Breast epithelium (tissue), 4 donors: Measurements from ENCODE around the gene IL1RAPL2. TPM values are rescaled to one million over a fixed set of nuclear protein-coding genes. Genes with fewer than 3 reads are reported as not detected.
"Not testable (repeated sequence)": the region's sequence is repeated elsewhere in the genome, so short reads cannot be mapped to it uniquely, and the experiment has no call there.

ENCODE experiments used
- DNase-seq, 2 donors: peaks; one replicate each; pipeline ENCODE4 v3.0.0-alpha.2; 2019; ENCODE audit warnings: low spot score in 2 of 2
- H3K27ac ChIP-seq, 2 donors: fragments of 200-600 bp; sonication (generic) in 1 of 2; one replicate each; pipeline ENCODE4 v1.5.1; 2016 to 2019; ENCODE audit warnings: mild to moderate bottlenecking in 1 of 2
- H3K27me3 ChIP-seq, 2 donors: fragments of 200-600 bp; sonication (generic) in 1 of 2; one replicate each; pipeline versions ENCODE4 v1.5.1 to v1.6.0; 2017 to 2019; ENCODE audit warnings: control low read depth in 1 of 2, mild to moderate bottlenecking in 1 of 2
- H3K36me3 ChIP-seq: fragments of 200-600 bp; one replicate; pipeline ENCODE4 v1.5.1; 2019
- H3K4me1 ChIP-seq, 2 donors: fragments of 200-600 bp; sonication (generic); one replicate each; pipeline ENCODE4 v1.5.1; 2016 to 2019; ENCODE audit warnings: control low read depth in 1 of 2
- H3K4me3 ChIP-seq, 3 donors: fragments of 200-600 bp; sonication (generic); 1 replicate in 2 of 3; 2 replicates in 1 of 3; pipeline ENCODE4 v1.5.1; 2016 to 2019; ENCODE audit warnings: mild to moderate bottlenecking in 3 of 3, moderate library complexity in 2 of 3
- H3K9me3 ChIP-seq, 2 donors: fragments of 200-600 bp; sonication (generic) in 1 of 2; one replicate each; pipeline ENCODE4 v1.5.1; 2016 to 2019; ENCODE audit warnings: control low read depth in 1 of 2
- CTCF ChIP-seq, 3 donors: fragments of 450-650 bp; IDR thresholded peaks; one replicate each; pipeline ENCODE4 v1.5.1; 2016 to 2017; ENCODE audit warnings: antibody characterized with exemption in 3 of 3, mild to moderate bottlenecking in 3 of 3, moderate library complexity in 3 of 3
- POLR2A ChIP-seq: fragments of 450-650 bp; IDR thresholded peaks from one replicate; pipeline ENCODE4 v1.6.1; 2016; ENCODE audit warnings: antibody characterized with exemption, mild to moderate bottlenecking, moderate library complexity
- POLR2AphosphoS5 ChIP-seq, 3 donors: sonication (generic); formaldehyde crosslinking; IDR thresholded peaks; one replicate each; pipeline ENCODE4 v1.6.1; 2017; ENCODE audit warnings: antibody characterized with exemption in 3 of 3
- intact Hi-C: fragments of 100-400 bp; cut with DNase I; formaldehyde crosslinking; loops from one replicate; pipeline ENCODE4 v1.15.1; 2023; ENCODE audit warnings: low total_unique reads
- total RNA-seq, 3 donors: library from RNA; depleted of rRNA; stranded (reverse); fragments of >200 nt; gene quantifications; one replicate each; pipeline ENCODE4 v1.1.0, GENCODE V29; 2016

Gene IL1RAPL2
- total RNA-seq, 3 donors from 2014 or later: 0.44 to 0.66 TPM; not detected in 1

GRCh38 chrX:105658136-105658535 is 1092.1 kb downstream of the IL1RAPL2 start:
- Histone ChIP-seq H3K4me3 (no peak overlapping the region), H3K36me3 (no peaks in the 10 kb centered on the region), H3K27ac (no peak overlapping the region), H3K9me3 (no peaks in the 10 kb centered on the region), H3K27me3 (peaks cover 0 to 16% of the 10 kb centered on the region in 2 donors), H3K4me1 (no peaks in the 10 kb centered on the region)
- intact Hi-C loops: no loop called here
- no peak for DNase-seq
- no peak for TF ChIP-seq POLR2AphosphoS5 (IDR thresholded peaks at IDR 0.05)
- TF ChIP-seq POLR2A: no peak
- no peak for TF ChIP-seq CTCF (IDR thresholded peaks at IDR 0.05)

GRCh38 chrX:105662248-105662647 is 1096.2 kb downstream of the IL1RAPL2 start:
- no peak for TF ChIP-seq POLR2AphosphoS5 (IDR thresholded peaks at IDR 0.05)
- no peak for TF ChIP-seq CTCF (IDR thresholded peaks at IDR 0.05)
- TF ChIP-seq POLR2A: no peak
- peaks cover 0 to 9% of the 10 kb centered on the region in 2 donors for H3K27me3 ChIP-seq
- H3K4me3 ChIP-seq: no peak overlapping the region
- H3K27ac ChIP-seq: no peak overlapping the region
- DNase-seq: no peak
- H3K36me3 ChIP-seq: no peaks in the 10 kb centered on the region
- intact Hi-C loops: no loop called here
- no peaks in the 10 kb centered on the region for H3K4me1 ChIP-seq
- H3K9me3 ChIP-seq: no peaks in the 10 kb centered on the region

- H3K36me3 ChIP-seq: no peaks in the 10 kb centered on the region
- H3K9me3 ChIP-seq: no peaks in the 10 kb centered on the region
- H3K4me1 ChIP-seq: no peaks in the 10 kb centered on the region
- TF ChIP-seq POLR2A (no peak), POLR2AphosphoS5 (IDR thresholded peaks at IDR 0.05) (no peak), CTCF (IDR thresholded peaks at IDR 0.05) (no peak)
- H3K4me3 ChIP-seq: no peak overlapping the region
- no peak for DNase-seq
- intact Hi-C loops: no loop called here
- H3K27ac ChIP-seq: no peak overlapping the region
- peaks cover 0 to 10% of the 10 kb centered on the region in 2 donors for H3K27me3 ChIP-seq
These were observed 1098.2 kb downstream of the IL1RAPL2 start for GRCh38 chrX:105664243-105664642.

GRCh38 chrX:105684288-105684687 is 1118.3 kb downstream of the IL1RAPL2 start:
- H3K4me3 ChIP-seq, intact Hi-C loops, H3K9me3 ChIP-seq, H3K4me1 ChIP-seq, H3K27ac ChIP-seq, H3K36me3 ChIP-seq, DNase-seq, H3K27me3 ChIP-seq: not testable (repeated sequence)

GRCh38 chrX:105694839-105695238 is 1128.8 kb downstream of the IL1RAPL2 start:
- H3K4me3 ChIP-seq: no peak overlapping the region
- no peak for DNase-seq
- TF ChIP-seq POLR2A: no peak
- TF ChIP-seq POLR2AphosphoS5 (IDR thresholded peaks at IDR 0.05): no peak
- TF ChIP-seq CTCF (IDR thresholded peaks at IDR 0.05): no peak
- H3K27me3 ChIP-seq: peaks cover 0 to 20% of the 10 kb centered on the region in 2 donors
- intact Hi-C loops: no loop called here
- H3K27ac ChIP-seq: no peak overlapping the region
- no peaks in the 10 kb centered on the region for H3K36me3 ChIP-seq
- H3K9me3 ChIP-seq: no peaks in the 10 kb centered on the region
- H3K4me1 ChIP-seq: no peaks in the 10 kb centered on the region

GRCh38 chrX:105695451-105695850 is 1129.5 kb downstream of the IL1RAPL2 start:
- Histone ChIP-seq H3K27ac (no peak overlapping the region), H3K36me3 (no peaks in the 10 kb centered on the region), H3K9me3 (no peaks in the 10 kb centered on the region), H3K4me1 (no peaks in the 10 kb centered on the region), H3K4me3 (no peak overlapping the region), H3K27me3 (peaks cover 0 to 20% of the 10 kb centered on the region in 2 donors)
- no peak for TF ChIP-seq POLR2A
- no peak for TF ChIP-seq CTCF (IDR thresholded peaks at IDR 0.05)
- no peak for TF ChIP-seq POLR2AphosphoS5 (IDR thresholded peaks at IDR 0.05)
- intact Hi-C loops: no loop called here
- no peak for DNase-seq
